IPS-NIHi7 (cell line): ENCODE results near the gene KDM2A.

ENCODE experiments used
- DNase-seq: peaks from one replicate; pipeline ENCODE4 v3.0.0; 2012; ENCODE audit warnings: mixed read lengths; ENCODE audit errors: extremely low spot score

KDM2A gene

GRCh38 chr11:67118801-67119584 lies at the start of gene KDM2A:
Gene KDM2A, plus strand, starts transcription at chr11:67119263. Its CDS starts 2,054 bp downstream, at chr11:67121317.
- DNase-seq = peak; percentile 99

GRCh38 chr11:67071420-67072284 lies 47.4 kb upstream of the KDM2A start:
- peak; percentile 99 for DNase-seq

GRCh38 chr11:67072295-67072694 lies 46.8 kb upstream of the KDM2A start:
- no peak for DNase-seq

- no peak for DNase-seq
These were observed 45.2 kb upstream of the KDM2A start for GRCh38 chr11:67073908-67074307.

GRCh38 chr11:67076202-67076601 lies 42.9 kb upstream of the KDM2A start:
- DNase-seq = no peak

GRCh38 chr11:67079065-67079705 lies 39.9 kb upstream of the KDM2A start:
- DNase-seq = no peak

- peak; percentile 62 for DNase-seq
These were observed 36.8 kb upstream of the KDM2A start for GRCh38 chr11:67082071-67082791.

GRCh38 chr11:67083786-67084366 lies 35.2 kb upstream of the KDM2A start:
- no peak for DNase-seq

GRCh38 chr11:67085617-67086016 lies 33.4 kb upstream of the KDM2A start:
- DNase-seq = no peak

- DNase-seq = no peak
These were observed 28.3 kb upstream of the KDM2A start for GRCh38 chr11:67090717-67091116.

GRCh38 chr11:67095214-67095507 lies 23.9 kb upstream of the KDM2A start:
- DNase-seq = no peak

GRCh38 chr11:67098799-67099429 lies 20.1 kb upstream of the KDM2A start:
- DNase-seq = peak; percentile 7

GRCh38 chr11:67099831-67100324 lies 19.2 kb upstream of the KDM2A start:
- DNase-seq = no peak

- no peak for DNase-seq
These were observed 16.4 kb upstream of the KDM2A start for GRCh38 chr11:67102664-67103063.

GRCh38 chr11:67105964-67106363 lies 13.1 kb upstream of the KDM2A start:
- no peak for DNase-seq

- no peak for DNase-seq
These were observed 7.8 kb upstream of the KDM2A start for GRCh38 chr11:67111261-67111660.

- no peak for DNase-seq
These were observed 5.8 kb upstream of the KDM2A start for GRCh38 chr11:67113231-67113721.

GRCh38 chr11:67114275-67114896 lies 4.7 kb upstream of the KDM2A start:
- no peak for DNase-seq

GRCh38 chr11:67116758-67117105 lies 2.3 kb upstream of the KDM2A start:
- DNase-seq = no peak

GRCh38 chr11:67117176-67117575 lies 1.9 kb upstream of the KDM2A start:
- DNase-seq = no peak
